ENCODE results near the gene C17orf50.

Gene C17orf50

GRCh38 chr17:35731917-35732805, 28.5 kb upstream of the C17orf50 start:
- no peak for TF ChIP-seq CTCF (IDR thresholded peaks at IDR 0.05; ENCODE audit: low read depth, low read length, missing control alignments)
- in situ Hi-C loops (cut with HindIII; ENCODE audit: low sequenced_read_pairs) = no loop called here
- peak overlapping the region; percentile 53 for H3K4me3 ChIP-seq (ENCODE audit: low read depth, low read length)
- no peak for DNase-seq (ENCODE audit: low read depth)

- in situ Hi-C loops (cut with HindIII; ENCODE audit: low sequenced_read_pairs) = no loop called here
- no peak for TF ChIP-seq CTCF (IDR thresholded peaks at IDR 0.05; ENCODE audit: low read depth, low read length, missing control alignments)
Observed at GRCh38 chr17:35732806-35733136, 27.9 kb upstream of the C17orf50 start.

GRCh38 chr17:35733366-35733765, 27.3 kb upstream of the C17orf50 start:
- no peak overlapping the region for H3K4me3 ChIP-seq (ENCODE audit: low read depth, low read length)
- in situ Hi-C loops (cut with HindIII; ENCODE audit: low sequenced_read_pairs) = no loop called here
- TF ChIP-seq CTCF (IDR thresholded peaks at IDR 0.05; ENCODE audit: low read depth, low read length, missing control alignments) = no peak

More at GRCh38 chr17:35732806-35733136, 27.9 kb upstream of the C17orf50 start:
- DNase-seq (ENCODE audit: low read depth) = no peak
- peak overlapping the region; percentile 53 for H3K4me3 ChIP-seq (ENCODE audit: low read depth, low read length)

GRCh38 chr17:35734396-35734795, 26.3 kb upstream of the C17orf50 start:
- no peak for TF ChIP-seq CTCF (IDR thresholded peaks at IDR 0.05; ENCODE audit: low read depth, low read length, missing control alignments)
- no peak for DNase-seq (ENCODE audit: low read depth)
- H3K4me3 ChIP-seq (ENCODE audit: low read depth, low read length) = no peak overlapping the region
- in situ Hi-C loops (cut with HindIII; ENCODE audit: low sequenced_read_pairs) = no loop called here

More at GRCh38 chr17:35733366-35733765, 27.3 kb upstream of the C17orf50 start:
- no peak for DNase-seq (ENCODE audit: low read depth)

- in situ Hi-C loops (cut with HindIII; ENCODE audit: low sequenced_read_pairs) = no loop called here
- no peak for TF ChIP-seq CTCF (IDR thresholded peaks at IDR 0.05; ENCODE audit: low read depth, low read length, missing control alignments)
- DNase-seq (ENCODE audit: low read depth) = no peak
- no peak overlapping the region for H3K4me3 ChIP-seq (ENCODE audit: low read depth, low read length)
Observed at GRCh38 chr17:35735036-35735805, 25.5 kb upstream of the C17orf50 start.

- no peak for TF ChIP-seq CTCF (IDR thresholded peaks at IDR 0.05; ENCODE audit: low read depth, low read length, missing control alignments)
- no peak overlapping the region for H3K4me3 ChIP-seq (ENCODE audit: low read depth, low read length)
- in situ Hi-C loops (cut with HindIII; ENCODE audit: low sequenced_read_pairs) = no loop called here
- no peak for DNase-seq (ENCODE audit: low read depth)
Observed at GRCh38 chr17:35736236-35736635, 24.5 kb upstream of the C17orf50 start.
